ENCODE measurements around the gene SCLT1.

Gene SCLT1

DNA sequence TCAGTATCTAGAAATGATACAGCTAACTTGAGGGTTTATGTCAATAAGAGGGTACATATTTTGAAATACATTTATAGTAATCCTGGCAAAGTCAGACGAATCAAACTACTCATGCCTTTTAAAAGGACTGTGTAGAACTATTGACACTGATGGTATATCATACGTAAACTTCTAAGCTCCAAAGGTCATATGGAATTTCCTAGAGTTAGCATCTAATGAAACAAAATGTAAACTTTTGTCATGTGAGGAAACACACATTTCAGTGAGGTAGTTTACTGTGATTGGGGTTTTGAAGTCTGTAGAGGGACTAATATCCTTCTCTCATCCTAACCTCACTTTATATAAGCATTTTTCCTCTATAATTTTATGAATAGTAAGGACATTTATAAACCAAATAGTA lies 138.4 kb downstream of the SCLT1 start:
- DNase-seq, result no peak

GRCh38 chr4:128951316-128951715 lies 142.0 kb downstream of the SCLT1 start:
- DNase-seq, result no peak

GRCh38 chr4:128950796-128951195 lies 142.5 kb downstream of the SCLT1 start:
- DNase-seq, result no peak

DNA sequence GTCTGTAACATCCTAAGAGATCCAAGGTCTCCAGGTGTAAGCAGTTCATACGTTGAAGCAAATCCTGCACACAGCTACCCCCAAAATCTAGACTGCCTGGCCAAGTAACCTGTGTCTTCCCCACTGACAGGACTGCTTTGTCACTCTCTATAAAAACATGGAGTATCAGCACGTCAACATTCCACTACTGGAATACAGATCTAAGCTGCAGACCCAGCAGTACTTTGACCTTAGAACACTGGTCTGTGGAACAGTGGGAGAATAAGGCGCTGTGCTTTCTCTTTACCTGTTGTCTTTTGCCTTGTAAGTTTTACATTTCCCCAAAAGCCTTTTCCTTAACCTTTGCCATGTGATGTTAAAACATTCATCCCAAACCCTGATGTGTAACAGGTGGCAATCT lies 146.4 kb downstream of the SCLT1 start:
- no peak for DNase-seq

DNA sequence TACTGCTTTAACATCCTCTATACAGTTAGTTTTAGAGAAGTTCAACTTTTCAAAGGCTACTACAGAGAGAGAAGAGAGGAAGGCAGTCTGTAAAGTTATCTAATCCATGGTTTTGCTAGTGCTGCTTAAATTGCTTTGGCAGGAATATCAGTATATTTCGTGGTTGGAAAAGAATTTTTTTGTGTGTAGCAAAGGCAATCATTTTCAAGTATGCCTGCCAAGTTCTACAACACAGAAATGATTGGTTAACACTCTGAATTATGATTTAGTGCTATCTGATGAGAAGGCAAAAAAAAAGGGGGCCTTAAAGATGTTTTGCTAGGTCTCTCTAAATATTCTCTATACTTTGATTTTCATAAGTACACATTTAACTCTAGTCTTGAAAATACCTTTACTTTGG lies 150.7 kb downstream of the SCLT1 start:
- no peak for DNase-seq

DNA sequence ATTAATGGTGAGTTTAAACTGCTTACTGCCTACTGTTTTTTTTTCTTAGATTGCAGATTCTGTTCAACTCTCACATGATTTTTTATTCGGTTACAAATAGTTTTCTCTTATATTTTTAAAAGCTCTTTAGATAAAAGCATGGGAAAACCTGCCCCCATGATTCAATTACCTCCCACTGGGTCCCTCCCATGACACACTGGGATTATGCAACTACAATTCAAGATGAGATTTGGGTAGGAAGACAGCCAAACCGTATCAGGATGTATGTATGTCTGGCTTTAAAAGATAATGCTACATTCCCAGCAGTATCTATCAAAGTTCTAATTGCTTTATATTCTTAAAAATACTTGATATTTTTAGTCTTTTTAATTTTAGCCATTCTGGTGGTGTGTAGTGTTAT lies 152.4 kb downstream of the SCLT1 start:
- no peak for DNase-seq

GRCh38 chr4:128930051-128930450 lies 163.3 kb downstream of the SCLT1 start:
- DNase-seq, result no peak

DNA sequence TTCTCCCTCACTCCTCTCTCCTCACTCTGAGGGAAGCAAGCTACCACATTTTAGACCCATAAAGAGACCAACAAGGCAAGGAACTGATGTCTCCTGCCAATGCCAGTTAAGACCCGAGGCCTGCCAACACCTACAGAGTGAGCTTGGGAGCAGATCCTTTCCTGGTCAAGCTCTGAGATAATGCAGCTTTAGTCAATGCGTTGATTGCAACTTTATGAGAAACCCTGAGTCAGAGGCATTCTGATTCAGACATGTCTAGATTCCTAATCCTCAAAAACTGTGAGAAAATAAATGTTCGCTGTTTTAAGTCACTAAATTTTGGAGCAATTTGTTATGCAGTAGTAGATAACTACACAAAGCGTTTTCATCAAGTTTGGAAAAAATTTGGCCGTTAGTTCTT lies 168.4 kb downstream of the SCLT1 start:
- no peak for DNase-seq

- DNase-seq, result no peak
Observed at GRCh38 chr4:128921954-128922353, 171.4 kb downstream of the SCLT1 start.

GRCh38 chr4:128917781-128918180 lies 175.6 kb downstream of the SCLT1 start:
- DNase-seq, result no peak

- DNase-seq, result no peak
Observed at GRCh38 chr4:128916832-128917231, 176.5 kb downstream of the SCLT1 start.

DNA sequence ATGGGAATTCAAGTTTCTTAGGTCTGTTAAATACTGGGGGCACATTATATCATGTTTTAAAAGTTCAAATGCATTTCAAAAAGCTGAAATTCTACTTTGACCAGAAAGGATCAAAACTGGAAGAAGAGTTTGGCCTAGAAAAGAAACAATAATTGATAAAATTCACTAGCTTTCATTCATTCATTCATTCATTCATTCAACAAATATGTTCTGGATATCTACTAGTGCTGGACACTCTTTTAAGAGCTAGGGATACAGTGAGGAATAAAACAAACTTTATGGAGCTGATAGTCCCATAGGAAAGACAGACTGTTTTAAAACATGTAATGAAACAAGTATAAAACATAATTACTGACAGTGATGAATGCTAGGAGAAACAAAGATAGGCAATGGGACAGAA lies 177.8 kb downstream of the SCLT1 start:
- no peak for DNase-seq

- DNase-seq, result no peak
Observed at GRCh38 chr4:128913228-128913627, 180.1 kb downstream of the SCLT1 start.

- no peak for DNase-seq
Observed at GRCh38 chr4:128908735-128909134, 184.6 kb downstream of the SCLT1 start.

- no peak for DNase-seq
Observed at GRCh38 chr4:128907981-128908380, 185.4 kb downstream of the SCLT1 start.

- no peak for DNase-seq
Observed at GRCh38 chr4:128906581-128906980, 186.8 kb downstream of the SCLT1 start.

DNA sequence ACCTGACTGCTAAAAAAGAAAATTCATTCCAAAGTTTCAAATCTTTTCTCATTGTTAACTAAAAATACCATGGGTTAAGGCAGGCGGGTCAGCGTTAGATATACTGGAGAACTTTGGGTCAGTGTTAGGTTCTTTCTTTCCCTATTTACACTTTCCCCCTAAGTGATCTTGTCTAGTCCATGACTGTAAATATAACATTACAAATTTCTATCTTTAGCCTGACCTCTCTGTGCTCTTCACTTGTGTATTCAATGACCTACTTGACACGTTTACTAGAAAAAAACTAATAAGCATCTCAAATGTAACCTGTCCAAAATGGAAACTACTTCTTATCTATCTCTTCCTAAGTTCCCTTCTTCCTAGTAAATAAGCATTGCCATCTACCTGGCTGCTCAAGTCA lies 188.5 kb downstream of the SCLT1 start:
- no peak for DNase-seq

GRCh38 chr4:128880662-128881061 lies 212.7 kb downstream of the SCLT1 start:
- no peak for DNase-seq

- no peak for DNase-seq
Observed at GRCh38 chr4:128879971-128880370, 213.4 kb downstream of the SCLT1 start.

DNA sequence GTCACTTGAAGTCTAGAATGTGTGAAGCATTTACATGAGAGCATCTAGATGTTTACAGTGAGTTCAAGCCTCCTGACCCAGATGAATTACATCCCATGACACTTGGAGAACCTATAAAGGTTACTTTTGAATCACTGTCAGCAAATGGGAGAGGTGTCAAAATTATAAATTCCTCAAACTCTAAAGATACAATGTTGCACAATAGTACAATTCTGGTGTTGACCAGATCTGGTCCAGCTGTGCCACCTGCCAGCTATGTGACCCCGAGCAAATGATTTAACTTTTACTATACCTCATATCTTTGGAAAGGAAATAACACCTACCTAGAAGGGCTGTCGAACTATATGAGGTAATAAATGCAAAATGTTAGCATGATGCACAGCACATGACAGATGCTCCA lies 214.1 kb downstream of the SCLT1 start:
- no peak for DNase-seq

DNA sequence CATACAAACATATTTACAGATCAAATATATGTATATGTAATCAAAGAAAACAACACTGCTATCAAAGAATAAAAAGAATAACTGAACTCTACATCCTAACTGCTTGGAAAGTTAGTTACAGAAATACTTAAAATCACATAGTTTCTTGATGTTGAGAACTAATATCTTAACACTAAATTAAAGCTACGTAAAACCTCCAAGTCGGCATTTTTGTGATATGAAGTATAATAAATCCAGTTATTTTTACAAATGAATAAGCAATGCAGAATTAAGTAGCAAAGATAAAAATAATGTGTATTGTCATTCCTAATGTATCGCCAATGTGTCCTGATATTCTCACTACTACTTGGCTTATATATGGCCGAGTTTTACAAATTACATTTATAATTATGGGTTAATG lies 215.4 kb downstream of the SCLT1 start:
- DNase-seq, result no peak

- DNase-seq, result no peak
Observed at GRCh38 chr4:128876200-128876599, 217.1 kb downstream of the SCLT1 start.

- DNase-seq, result no peak
Observed at GRCh38 chr4:128871948-128872347, 221.4 kb downstream of the SCLT1 start.

DNA sequence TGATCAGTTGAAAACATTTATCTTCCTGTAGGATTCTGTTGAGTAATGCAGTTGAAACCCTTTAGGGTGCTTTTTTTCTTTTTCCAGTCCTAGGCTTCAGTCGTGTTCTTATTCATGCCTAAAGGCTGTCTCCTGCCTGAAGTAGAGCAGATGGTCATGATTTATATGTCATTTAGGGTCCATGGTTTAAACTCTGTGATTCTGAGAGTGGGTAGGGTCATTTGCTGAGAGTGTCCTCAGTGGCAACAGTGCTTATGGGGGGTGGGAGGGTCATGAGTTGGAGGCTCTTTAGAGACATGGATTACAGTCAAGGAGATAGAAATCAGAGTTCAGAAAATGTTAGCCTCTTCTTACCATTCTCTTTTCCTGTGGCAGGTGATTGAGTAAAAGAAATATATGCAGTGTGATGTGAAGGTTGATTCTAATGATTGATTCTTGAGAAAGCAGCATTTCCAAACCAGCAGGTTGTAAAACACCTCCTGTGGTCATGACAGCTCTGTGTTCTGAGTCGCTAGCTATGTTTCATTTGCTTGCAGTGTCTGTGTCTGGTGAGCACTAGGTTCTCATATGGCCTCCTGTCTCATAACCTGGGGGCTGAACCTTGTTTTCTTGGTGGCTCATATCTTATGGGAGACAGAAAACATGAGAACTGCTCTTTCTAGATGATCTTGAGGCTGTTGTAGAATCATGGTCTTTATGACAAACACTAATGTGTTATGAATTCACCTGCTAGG lies 223.4 kb downstream of the SCLT1 start:
- DNase-seq, result no peak

DNA sequence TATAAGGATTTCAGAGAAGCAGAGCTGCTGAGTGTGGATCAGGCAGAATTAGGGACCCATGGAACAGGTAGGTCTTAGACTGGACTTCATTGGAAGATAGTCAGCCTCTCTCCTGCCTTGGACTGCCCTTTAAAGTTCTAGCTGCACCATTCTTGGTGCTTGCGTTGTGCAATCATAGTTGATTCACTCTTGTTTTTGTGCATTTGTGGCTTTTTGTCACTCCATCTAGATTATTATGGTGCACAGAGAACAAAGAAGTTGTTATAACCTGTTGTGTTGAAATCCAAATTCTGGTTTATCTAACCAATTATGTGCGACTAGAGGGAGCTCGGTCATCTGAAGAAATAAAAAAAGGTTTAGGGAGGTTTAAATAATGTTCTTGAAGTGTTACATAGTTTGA lies 224.6 kb downstream of the SCLT1 start:
- DNase-seq, result no peak
